Right ventricle myocardium inferior (tissue), 1 donor: ENCODE measurements around the gene TMEM69. TPM values are rescaled to one million over a fixed set of nuclear protein-coding genes. Genes with fewer than 3 reads are reported as not detected.
A peak's percentile ranks its signal among the peaks of the same experiment; 100 is the strongest.

ENCODE experiments used
- ATAC-seq: fragments of 200-7000 bp; cut with Tn5 transposase; one replicate; pipeline ENCODE4 v1.9.1; 2020; ENCODE audit warnings: mild to moderate bottlenecking, moderate library complexity
- DNase-seq: peaks from one replicate; pipeline ENCODE4 v3.0.0; 2021; ENCODE audit errors: missing footprints
- intact Hi-C: fragments of 100-400 bp; cut with DNase I; formaldehyde crosslinking; loops from one replicate; pipeline ENCODE4 v1.11.0; 2022
- long read RNA-seq: library from polyadenylated mRNA; unstranded; transcript quantifications from one replicate; pipeline ENCODE4 v2.0.0, GENCODE V29; 2021
- total RNA-seq: library from RNA; stranded (reverse); fragmentation: NEBNext Ultra II Directional; extraction: Animal tissue kit (Norgen Biotek cat#: 25700); gene quantifications from one replicate; pipeline ENCODE4 v1.2.1, GENCODE V29; 2021
- donor health status: DM: no; HTN: yes; CAD: no; lungs with severe emphysema.

TMEM69 gene
- total RNA-seq = 22.1 TPM
- long read RNA-seq, transcript TMEM69-201 (3 exons, 2,439 nt) = major isoform, 9 of 9 reads
- long read RNA-seq, partial matches to known transcripts = 0 of 9 reads
- long read RNA-seq, other reads (novel, unspliced or antisense) = 0 of 9 reads

- intact Hi-C loops = loop anchor here (2.0 to 5.0 kb wide), 3 partner anchors 63 to 444 kb away; partner anchors contain the start of genes IPP, NASP and PIK3R3
- DNase-seq = peak; percentile 74
- peak; percentile 47 for ATAC-seq
Observed at GRCh38 chr1:45687754-45688740, at the start of gene TMEM69. TMEM69 (plus strand) TSS chr1:45688181; CDS start chr1:45691069, 2,888 bp downstream.

GRCh38 chr1:45640293-45640692 lies 47.7 kb upstream of the TMEM69 start:
- intact Hi-C loops = no loop called here

DNA sequence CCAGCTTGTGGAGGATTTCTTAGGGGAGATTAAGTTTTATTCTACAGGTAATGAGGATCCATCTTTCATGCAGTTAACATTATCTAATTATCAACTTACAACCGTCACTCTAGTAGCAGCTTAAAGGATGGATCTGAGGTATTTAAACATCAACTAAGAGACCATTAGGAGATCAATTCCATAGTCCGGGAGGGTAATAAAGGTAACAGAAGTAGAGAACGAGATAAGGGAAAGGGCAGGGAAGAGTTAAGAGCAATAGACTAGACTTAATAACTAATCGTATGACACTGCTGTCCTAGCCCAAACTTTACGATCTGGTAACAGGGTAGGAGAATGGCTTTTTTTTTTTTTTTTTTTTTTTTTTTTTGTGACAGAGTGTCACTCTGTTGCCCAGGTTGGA lies 44.7 kb upstream of the TMEM69 start:
- ATAC-seq = no peak
- DNase-seq = no peak
- intact Hi-C loops = no loop called here

More at GRCh38 chr1:45640293-45640692, 47.7 kb upstream of the TMEM69 start:
- DNase-seq = no peak
- ATAC-seq = no peak

GRCh38 chr1:45643978-45644377 lies 44.0 kb upstream of the TMEM69 start:
- intact Hi-C loops = no loop called here
- no peak for ATAC-seq
- DNase-seq = no peak

DNA sequence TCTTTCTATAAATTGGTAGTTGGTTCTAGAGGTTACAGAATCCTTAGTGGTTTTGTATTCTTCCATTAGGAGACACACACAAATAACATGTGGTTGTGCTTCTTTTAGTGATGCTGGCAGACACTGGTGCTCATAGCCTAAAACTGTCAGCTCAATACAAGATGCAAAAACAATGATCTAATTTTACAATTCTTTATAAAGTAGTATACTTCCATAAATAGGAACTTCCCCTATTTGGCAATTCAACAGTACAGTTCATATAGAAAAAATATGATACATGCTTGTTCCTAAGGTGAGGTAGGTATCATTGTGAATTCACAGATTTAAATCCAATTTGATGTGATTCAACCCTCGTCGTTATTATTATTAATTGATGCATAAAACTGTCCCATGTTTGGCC lies 43.3 kb upstream of the TMEM69 start:
- DNase-seq (no peak), ATAC-seq (no peak)
- intact Hi-C loops = no loop called here

DNA sequence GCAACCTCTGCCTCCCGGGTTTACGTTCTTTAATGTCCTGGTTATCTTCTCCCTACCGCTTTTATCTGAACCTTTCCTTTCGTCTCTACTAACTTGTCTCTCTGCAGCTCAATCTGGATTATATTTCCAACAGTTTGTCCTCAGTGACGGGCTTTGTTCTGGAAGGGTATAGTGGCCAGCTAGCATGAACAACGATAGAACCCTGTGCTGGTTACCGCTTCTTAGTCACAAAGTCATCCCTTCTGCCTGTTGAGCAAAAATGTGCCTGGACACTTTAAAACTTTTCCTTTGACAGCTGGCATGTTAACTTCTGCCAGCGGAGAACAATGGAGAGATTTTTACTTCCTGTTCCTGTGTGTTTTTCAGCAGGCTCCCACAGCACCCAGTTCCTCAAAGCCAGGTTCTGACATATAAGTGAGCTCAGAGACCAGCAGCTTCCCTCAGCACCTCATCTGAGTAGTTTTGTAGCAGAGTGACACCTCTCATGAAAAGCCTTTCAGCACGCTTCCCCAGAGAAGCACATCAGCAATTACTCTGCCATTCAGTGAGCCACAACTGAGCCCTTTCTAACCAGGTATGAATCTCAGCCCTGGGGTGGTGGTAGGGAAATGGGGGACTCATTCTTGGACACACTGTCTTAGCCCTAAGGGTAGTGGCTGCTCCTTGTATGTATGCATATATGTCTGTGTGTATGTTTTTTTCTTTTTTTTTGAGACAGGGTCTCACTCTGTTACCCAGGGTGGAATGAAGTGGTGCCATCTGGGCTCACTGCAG lies 40.5 kb upstream of the TMEM69 start:
- intact Hi-C loops = loop anchor here (2.0 kb wide), 1 partner anchor 37 kb away; no protein-coding TSS in a partner anchor
- ATAC-seq = peak; percentile 62
- DNase-seq = no peak

- no peak for ATAC-seq
- intact Hi-C loops = no loop called here
- DNase-seq = no peak
Observed at GRCh38 chr1:45654540-45655280, 33.3 kb upstream of the TMEM69 start.

DNA sequence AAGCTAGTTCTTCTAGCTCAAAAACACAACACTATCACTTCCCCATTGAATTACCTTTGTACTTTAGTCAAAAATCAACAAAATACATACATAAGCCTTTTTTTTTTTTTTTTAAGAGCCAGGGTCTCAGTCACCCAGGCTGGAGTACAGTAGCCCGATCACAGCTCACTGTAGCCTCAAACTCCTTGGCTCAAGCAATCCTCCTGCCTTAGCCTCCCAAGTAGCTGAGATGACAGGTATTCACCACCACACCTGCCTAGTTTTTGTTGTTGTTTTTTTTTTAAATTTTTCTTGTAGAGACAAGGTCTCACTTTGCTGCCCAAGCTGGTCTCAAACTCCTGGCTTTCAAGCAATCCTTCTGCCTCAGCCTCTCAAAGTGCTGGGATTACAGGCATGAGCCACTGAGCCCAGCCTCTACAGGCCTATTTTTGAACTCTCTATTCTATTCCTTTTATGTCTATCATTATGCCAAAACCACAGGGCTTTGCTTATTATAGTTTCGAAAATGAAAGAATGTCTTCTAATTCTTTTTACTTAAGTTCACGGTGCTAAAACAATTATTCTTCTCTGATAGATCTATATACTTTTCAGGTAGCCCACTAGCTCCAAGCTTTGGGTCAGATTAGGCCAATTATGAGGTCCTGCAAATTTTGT lies 31.3 kb upstream of the TMEM69 start:
- intact Hi-C loops = no loop called here
- ATAC-seq = no peak
- no peak for DNase-seq

DNA sequence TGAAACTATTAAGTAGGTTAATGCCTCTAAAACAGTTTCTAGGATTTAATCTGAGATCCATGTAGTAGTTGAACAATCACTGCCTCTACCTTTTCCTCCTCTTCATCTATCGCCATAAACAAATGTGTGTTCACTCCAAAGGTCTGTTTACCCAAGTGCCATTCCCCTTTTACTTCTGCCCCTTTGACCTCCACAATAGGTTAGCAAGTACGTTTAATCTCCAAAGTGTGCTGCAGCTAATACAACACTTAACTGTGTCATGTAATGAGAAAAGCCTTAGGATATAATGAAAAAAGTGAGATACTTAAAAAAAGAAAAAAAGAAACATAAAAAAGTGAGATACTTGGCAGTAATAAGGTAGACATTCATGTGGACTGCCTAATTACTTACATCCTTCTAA lies 29.8 kb upstream of the TMEM69 start:
- ATAC-seq = no peak
- intact Hi-C loops = no loop called here
- no peak for DNase-seq

DNA sequence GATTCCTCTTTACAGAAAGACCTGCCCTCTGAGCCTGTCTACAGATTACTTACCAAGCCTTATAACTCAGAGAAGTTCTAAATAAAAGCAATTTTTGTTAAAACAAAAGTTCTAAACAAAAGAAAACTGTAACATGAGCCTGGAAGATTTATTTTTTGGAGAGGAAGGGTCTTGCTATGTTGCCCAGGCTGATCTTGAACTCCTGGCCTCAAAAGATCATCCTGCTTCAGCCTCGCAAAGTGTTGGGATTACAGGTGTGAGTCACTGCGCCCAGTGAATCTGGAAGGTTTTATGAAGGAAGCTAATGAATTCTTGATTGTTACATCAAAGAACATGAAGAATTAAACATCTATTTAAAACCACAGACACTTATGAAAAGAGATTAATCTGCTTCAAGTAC lies 28.8 kb upstream of the TMEM69 start:
- ATAC-seq (no peak), DNase-seq (no peak)
- intact Hi-C loops = no loop called here

DNA sequence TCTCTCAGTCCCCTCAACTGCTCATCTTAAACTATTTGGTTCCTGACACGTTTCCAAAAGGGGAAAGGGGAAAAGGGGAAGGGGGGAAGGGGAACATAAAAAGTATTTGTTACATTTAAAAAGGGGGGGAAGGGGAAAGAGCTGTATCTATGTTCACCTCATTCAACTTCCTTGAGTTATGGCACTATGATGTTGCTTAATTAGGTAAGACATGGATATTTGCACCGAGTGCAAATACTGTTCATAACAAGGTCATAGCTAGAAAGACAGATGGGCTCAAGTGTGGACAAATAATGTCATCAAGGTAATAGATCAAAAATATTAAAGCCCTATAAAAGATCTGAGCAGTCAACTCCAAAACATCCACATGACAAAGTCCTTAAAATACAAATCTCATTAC lies 27.6 kb upstream of the TMEM69 start:
- intact Hi-C loops = no loop called here
- ATAC-seq = no peak
- no peak for DNase-seq

DNA sequence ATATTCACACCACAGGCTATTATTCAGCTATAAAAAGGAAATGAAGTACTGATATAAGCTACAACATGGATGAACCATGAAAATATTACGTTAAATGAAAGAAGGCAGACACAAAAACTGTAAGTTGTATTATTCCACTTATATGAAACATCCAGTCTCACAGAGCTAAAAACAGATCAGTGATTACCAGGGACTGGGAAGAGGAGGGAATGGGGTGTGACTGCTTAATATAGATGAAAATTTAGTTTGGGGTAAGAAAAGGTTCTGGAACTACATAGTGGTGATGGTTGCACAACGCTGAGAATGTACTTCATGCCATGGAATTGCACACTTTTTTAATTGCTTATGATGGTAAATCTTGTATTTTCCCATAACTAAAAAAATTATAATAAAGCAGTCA lies 21.1 kb upstream of the TMEM69 start:
- no peak for DNase-seq
- no peak for ATAC-seq
- intact Hi-C loops = no loop called here

- ATAC-seq = peak; percentile 28
- intact Hi-C loops = no loop called here
Observed at GRCh38 chr1:45667321-45668111, 20.5 kb upstream of the TMEM69 start.

GRCh38 chr1:45668526-45668925 lies 19.5 kb upstream of the TMEM69 start:
- ATAC-seq = no peak
- DNase-seq = no peak
- intact Hi-C loops = no loop called here

More at GRCh38 chr1:45667321-45668111, 20.5 kb upstream of the TMEM69 start:
- no peak for DNase-seq

DNA sequence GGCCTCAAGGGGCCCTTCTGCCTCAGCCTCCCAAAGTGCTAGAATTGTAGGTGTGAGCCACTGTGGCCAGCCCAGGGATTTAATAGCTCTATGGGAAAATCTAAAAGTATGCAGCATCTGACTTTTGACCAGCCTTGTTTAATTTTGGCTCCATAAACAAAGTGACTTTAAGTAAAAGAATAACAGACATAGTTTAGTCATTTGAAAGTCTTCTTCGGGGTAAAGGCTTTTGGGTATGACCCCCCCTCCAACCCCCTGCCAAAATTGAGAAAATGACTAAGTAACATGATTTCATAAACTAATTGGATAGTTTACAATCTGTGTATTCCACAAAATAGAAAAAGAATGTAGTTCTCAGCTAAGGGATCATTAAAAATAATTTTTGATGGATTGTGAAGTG lies 18.6 kb upstream of the TMEM69 start:
- intact Hi-C loops = no loop called here
- DNase-seq (no peak), ATAC-seq (no peak)

DNA sequence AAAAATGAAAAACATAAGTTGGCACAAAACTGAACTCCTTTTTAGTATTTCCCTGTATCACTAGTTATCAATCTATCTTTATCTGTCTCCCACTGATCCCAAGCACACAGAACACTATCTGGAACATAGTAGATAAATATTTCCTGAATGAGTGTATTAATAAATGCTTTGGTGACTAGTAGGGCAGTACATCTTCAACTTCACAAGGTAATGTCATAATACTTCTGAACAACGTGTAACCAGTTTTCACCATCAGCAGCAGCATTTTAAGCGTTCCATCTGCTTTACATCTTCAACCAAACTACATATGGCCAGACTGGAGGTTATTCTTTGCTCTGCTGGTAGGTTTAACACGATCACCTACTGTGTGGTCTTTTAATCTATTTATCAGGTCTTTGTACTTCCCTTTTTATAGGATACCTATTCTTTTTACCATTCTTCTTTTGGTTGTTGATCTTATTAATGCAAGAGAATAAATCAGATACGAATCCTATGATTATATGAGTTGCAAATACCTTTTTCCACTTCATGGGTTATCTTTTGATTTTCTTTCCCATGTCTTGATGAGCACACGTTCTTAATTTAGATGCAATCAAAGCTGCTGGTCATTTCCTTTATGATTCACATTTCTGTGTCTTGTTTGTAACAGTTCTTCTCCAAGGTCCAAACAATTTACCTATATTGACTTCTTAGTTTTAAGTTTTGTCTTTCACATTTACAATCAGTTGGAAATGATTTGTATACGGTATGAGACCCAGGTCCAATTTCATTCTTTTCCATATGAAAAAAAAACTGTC lies 17.9 kb upstream of the TMEM69 start:
- intact Hi-C loops = no loop called here
- no peak for DNase-seq
- ATAC-seq = no peak

DNA sequence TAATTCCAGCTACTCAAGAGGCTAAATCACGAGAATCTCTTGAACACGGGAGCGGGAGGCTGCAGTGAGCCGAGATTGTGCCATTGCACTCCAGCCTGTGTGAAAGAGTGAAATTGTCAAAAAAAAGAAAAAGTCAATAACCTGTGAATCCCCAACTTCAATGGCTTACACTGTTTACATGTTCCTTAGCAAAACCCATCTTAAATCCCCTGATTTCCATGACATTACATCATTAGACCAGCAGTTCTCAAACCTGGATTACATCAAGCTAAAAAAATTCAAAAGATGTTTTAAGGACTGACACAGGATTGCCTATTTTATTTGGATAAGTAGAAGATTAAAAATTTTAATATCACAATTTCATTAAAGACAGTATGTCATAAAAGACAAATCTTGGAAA lies 14.0 kb upstream of the TMEM69 start:
- intact Hi-C loops = no loop called here
- DNase-seq (no peak), ATAC-seq (no peak)
